ENCODE measurements around the gene MAGI2.

Gene MAGI2

GRCh38 chr7:79175374-79175773 lies 278.1 kb downstream of the MAGI2 start:
- no peaks in the 10 kb centered on the region for H3K36me3 ChIP-seq (ENCODE audit: low read depth)
- H3K4me3 ChIP-seq (ENCODE audit: severe bottlenecking): no peak overlapping the region
- no peak for DNase-seq (ENCODE audit: low spot score)
- no peaks in the 10 kb centered on the region for H3K27me3 ChIP-seq (ENCODE audit: insufficient read depth, poor library complexity, severe bottlenecking)
- ATAC-seq (ENCODE audit: low read depth): no peak
- no peak overlapping the region for H3K27ac ChIP-seq (ENCODE audit: poor library complexity, severe bottlenecking)
- no peaks in the 10 kb centered on the region for H3K9me3 ChIP-seq (ENCODE audit: severe bottlenecking)
- no peaks in the 10 kb centered on the region for H3K4me1 ChIP-seq (ENCODE audit: insufficient read depth, poor library complexity, severe bottlenecking)
- TF ChIP-seq CTCF (IDR thresholded peaks at IDR 0.05; ENCODE audit: poor library complexity, severe bottlenecking): no peak

GRCh38 chr7:79165225-79165624 lies 288.2 kb downstream of the MAGI2 start:
- no peak for DNase-seq (ENCODE audit: low spot score)

GRCh38 chr7:79159040-79159664 lies 294.3 kb downstream of the MAGI2 start:
- no peaks in the 10 kb centered on the region for H3K27me3 ChIP-seq (ENCODE audit: insufficient read depth, poor library complexity, severe bottlenecking)
- peaks cover 4% of the 10 kb centered on the region for H3K9me3 ChIP-seq (ENCODE audit: severe bottlenecking)
- H3K36me3 ChIP-seq (ENCODE audit: low read depth): no peaks in the 10 kb centered on the region
- H3K4me3 ChIP-seq (ENCODE audit: severe bottlenecking): no peak overlapping the region
- H3K4me1 ChIP-seq (ENCODE audit: insufficient read depth, poor library complexity, severe bottlenecking): no peaks in the 10 kb centered on the region
- DNase-seq (ENCODE audit: low spot score): no peak
- ATAC-seq (ENCODE audit: low read depth): no peak
- H3K27ac ChIP-seq (ENCODE audit: poor library complexity, severe bottlenecking): no peak overlapping the region
- TF ChIP-seq CTCF (IDR thresholded peaks at IDR 0.05; ENCODE audit: poor library complexity, severe bottlenecking): no peak

More at GRCh38 chr7:79165225-79165624, 288.2 kb downstream of the MAGI2 start:
- no peak overlapping the region for H3K27ac ChIP-seq (ENCODE audit: poor library complexity, severe bottlenecking)
- TF ChIP-seq CTCF (IDR thresholded peaks at IDR 0.05; ENCODE audit: poor library complexity, severe bottlenecking): no peak
- no peaks in the 10 kb centered on the region for H3K4me1 ChIP-seq (ENCODE audit: insufficient read depth, poor library complexity, severe bottlenecking)
- no peaks in the 10 kb centered on the region for H3K9me3 ChIP-seq (ENCODE audit: severe bottlenecking)
- ATAC-seq (ENCODE audit: low read depth): no peak
- H3K4me3 ChIP-seq (ENCODE audit: severe bottlenecking): no peak overlapping the region
- H3K27me3 ChIP-seq (ENCODE audit: insufficient read depth, poor library complexity, severe bottlenecking): peaks cover 3% of the 10 kb centered on the region
- H3K36me3 ChIP-seq (ENCODE audit: low read depth): no peaks in the 10 kb centered on the region

GRCh38 chr7:79157281-79157680 lies 296.2 kb downstream of the MAGI2 start:
- Histone ChIP-seq H3K4me3 (ENCODE audit: severe bottlenecking) (no peak overlapping the region), H3K36me3 (ENCODE audit: low read depth) (no peaks in the 10 kb centered on the region), H3K4me1 (ENCODE audit: insufficient read depth, poor library complexity, severe bottlenecking) (no peaks in the 10 kb centered on the region), H3K9me3 (ENCODE audit: severe bottlenecking) (peaks cover 4% of the 10 kb centered on the region), H3K27me3 (ENCODE audit: insufficient read depth, poor library complexity, severe bottlenecking) (no peaks in the 10 kb centered on the region), H3K27ac (ENCODE audit: poor library complexity, severe bottlenecking) (no peak overlapping the region)
- no peak for TF ChIP-seq CTCF (IDR thresholded peaks at IDR 0.05; ENCODE audit: poor library complexity, severe bottlenecking)
- DNase-seq (ENCODE audit: low spot score) (no peak), ATAC-seq (ENCODE audit: low read depth) (no peak)

- H3K27ac ChIP-seq (ENCODE audit: poor library complexity, severe bottlenecking): no peak overlapping the region
- H3K9me3 ChIP-seq (ENCODE audit: severe bottlenecking): no peaks in the 10 kb centered on the region
- H3K4me3 ChIP-seq (ENCODE audit: severe bottlenecking): no peak overlapping the region
- DNase-seq (ENCODE audit: low spot score) (no peak), ATAC-seq (ENCODE audit: low read depth) (no peak)
- peaks cover 3% of the 10 kb centered on the region for H3K4me1 ChIP-seq (ENCODE audit: insufficient read depth, poor library complexity, severe bottlenecking)
- TF ChIP-seq CTCF (IDR thresholded peaks at IDR 0.05; ENCODE audit: poor library complexity, severe bottlenecking): no peak
- H3K27me3 ChIP-seq (ENCODE audit: insufficient read depth, poor library complexity, severe bottlenecking): no peaks in the 10 kb centered on the region
- no peaks in the 10 kb centered on the region for H3K36me3 ChIP-seq (ENCODE audit: low read depth)
Observed at GRCh38 chr7:79149831-79150230, 303.6 kb downstream of the MAGI2 start.
